Peyer's patch (tissue), 4 donors: Measurements from ENCODE around the gene PRDX2. TPM values are rescaled to one million over a fixed set of nuclear protein-coding genes. Genes with fewer than 3 reads are reported as not detected.
A peak's percentile ranks its signal among the peaks of the same experiment; 100 is the strongest.

Source experiments
- DNase-seq, 3 donors: peaks; one replicate each; pipeline ENCODE4 v3.0.0-alpha.2; 2017 to 2019
- H3K27ac ChIP-seq, 4 donors: fragments of 200-600 bp; sonication (generic); one replicate each; pipeline ENCODE4 v1.5.1; 2016 to 2019
- H3K27me3 ChIP-seq, 2 donors: fragments of 200-600 bp; sonication (generic); one replicate each; pipeline ENCODE4 v1.5.1; 2019
- H3K36me3 ChIP-seq, 3 donors: fragments of 200-600 bp; sonication (generic); one replicate each; pipeline ENCODE4 v1.5.1; 2016 to 2019
- H3K4me1 ChIP-seq, 4 donors: fragments of 200-600 bp; sonication (generic); one replicate each; pipeline ENCODE4 v1.5.1; 2016 to 2019
- H3K4me3 ChIP-seq, 4 donors: fragments of 200-600 bp; sonication (generic); 1 replicate in 3 of 4; 2 replicates in 1 of 4; pipeline ENCODE4 v1.5.1; 2016 to 2019; ENCODE audit warnings: mild to moderate bottlenecking in 1 of 4
- H3K9me3 ChIP-seq, 4 donors: fragments of 200-600 bp; sonication (generic); one replicate each; pipeline ENCODE4 v1.5.1; 2016 to 2019; ENCODE audit warnings: mild to moderate bottlenecking in 1 of 4
- POLR2A ChIP-seq, 2 donors: fragments of 450-650 bp; IDR thresholded peaks; one replicate each; pipeline ENCODE4 v1.5.1; 2017; ENCODE audit warnings: antibody characterized with exemption in 2 of 2, mild to moderate bottlenecking in 2 of 2, moderate library complexity in 2 of 2
- total RNA-seq, 4 donors: library from RNA; depleted of rRNA; stranded (reverse); fragments of >200 nt; gene quantifications; one replicate each; pipeline ENCODE4 v1.1.0, GENCODE V29; 2016
- TF ChIP-seq, protein P1 (sequence below), 6 experiments: fragments of 450-650 bp in 4 of 6; fragments of 200-600 bp in 2 of 6; sonication (generic) in 1 of 6; IDR thresholded peaks; one replicate each; pipeline ENCODE4 v1.5.1; 2017 to 2019; ENCODE audit warnings: antibody characterized with exemption in 6 of 6, mild to moderate bottlenecking in 3 of 6, moderate library complexity in 1 of 6

The PRDX2 gene
- total RNA-seq, 4 donors from 2014 or later = 150 to 461 (median 375) TPM

DNA sequence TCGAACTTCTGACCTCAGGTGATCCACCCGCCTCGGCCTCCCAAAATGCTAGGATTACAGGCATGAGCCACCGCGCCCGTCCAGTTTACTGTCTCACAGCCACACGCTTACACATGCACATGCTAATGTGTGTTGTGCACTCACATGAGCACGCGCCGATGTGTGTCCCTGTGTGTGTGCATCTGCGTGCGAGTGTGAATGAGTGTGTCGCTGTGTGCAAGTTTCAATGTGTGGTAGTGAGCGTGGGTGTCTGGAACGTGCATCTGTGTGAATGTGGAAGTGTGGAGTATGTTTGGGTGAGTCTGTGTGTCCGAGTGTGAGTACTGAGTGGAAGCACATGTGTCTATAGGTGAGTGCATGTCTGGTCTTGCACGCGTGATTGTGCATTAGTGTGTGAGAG is 40.9 kb upstream of the PRDX2 start:
- peaks cover 0 to 23% (median 13%) of the 10 kb centered on the region in 4 donors for H3K4me1 ChIP-seq
- TF ChIP-seq, protein P1, sequence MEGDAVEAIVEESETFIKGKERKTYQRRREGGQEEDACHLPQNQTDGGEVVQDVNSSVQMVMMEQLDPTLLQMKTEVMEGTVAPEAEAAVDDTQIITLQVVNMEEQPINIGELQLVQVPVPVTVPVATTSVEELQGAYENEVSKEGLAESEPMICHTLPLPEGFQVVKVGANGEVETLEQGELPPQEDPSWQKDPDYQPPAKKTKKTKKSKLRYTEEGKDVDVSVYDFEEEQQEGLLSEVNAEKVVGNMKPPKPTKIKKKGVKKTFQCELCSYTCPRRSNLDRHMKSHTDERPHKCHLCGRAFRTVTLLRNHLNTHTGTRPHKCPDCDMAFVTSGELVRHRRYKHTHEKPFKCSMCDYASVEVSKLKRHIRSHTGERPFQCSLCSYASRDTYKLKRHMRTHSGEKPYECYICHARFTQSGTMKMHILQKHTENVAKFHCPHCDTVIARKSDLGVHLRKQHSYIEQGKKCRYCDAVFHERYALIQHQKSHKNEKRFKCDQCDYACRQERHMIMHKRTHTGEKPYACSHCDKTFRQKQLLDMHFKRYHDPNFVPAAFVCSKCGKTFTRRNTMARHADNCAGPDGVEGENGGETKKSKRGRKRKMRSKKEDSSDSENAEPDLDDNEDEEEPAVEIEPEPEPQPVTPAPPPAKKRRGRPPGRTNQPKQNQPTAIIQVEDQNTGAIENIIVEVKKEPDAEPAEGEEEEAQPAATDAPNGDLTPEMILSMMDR (IDR thresholded peaks at IDR 0.05) = no peak
- TF ChIP-seq POLR2A (IDR thresholded peaks at IDR 0.05) = no peak
- peaks cover 0 to 26% of the 10 kb centered on the region in 2 donors for H3K27me3 ChIP-seq
- DNase-seq = no peak
- H3K36me3 ChIP-seq = no peaks in the 10 kb centered on the region
- no peak overlapping the region for H3K27ac ChIP-seq
- H3K4me3 ChIP-seq = no peak overlapping the region
- H3K9me3 ChIP-seq = no peaks in the 10 kb centered on the region

DNA sequence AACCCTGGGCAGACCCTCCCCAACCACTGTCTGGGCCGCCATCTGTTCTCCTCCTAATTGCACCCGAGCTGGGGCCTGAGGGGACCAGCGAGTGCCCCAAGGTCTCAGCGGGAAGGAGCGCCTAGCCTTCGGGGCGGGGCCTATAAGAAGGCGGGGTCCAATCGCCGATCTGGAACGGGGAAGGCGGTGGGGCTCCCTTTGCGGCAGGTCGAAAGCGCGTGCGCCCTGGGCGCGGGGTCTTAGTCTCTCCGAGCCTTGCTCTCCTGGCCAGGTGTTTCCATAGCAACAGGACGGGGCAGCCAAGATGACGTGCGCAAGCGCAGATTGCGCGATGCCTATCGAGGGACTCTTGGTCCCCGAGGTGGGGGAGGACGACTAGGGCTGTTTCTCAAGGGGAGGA is 39.5 kb upstream of the PRDX2 start:
- Histone ChIP-seq H3K9me3 (no peaks in the 10 kb centered on the region), H3K27ac (no peak overlapping the region), H3K4me3 (peak overlapping the region in 1 of 4 donors; percentile 28), H3K4me1 (peaks cover 0 to 19% (median 11%) of the 10 kb centered on the region in 4 donors), H3K36me3 (no peaks in the 10 kb centered on the region), H3K27me3 (peaks cover 0 to 34% of the 10 kb centered on the region in 2 donors)
- DNase-seq = no peak
- TF ChIP-seq, protein P1 (IDR thresholded peaks at IDR 0.05) = no peak
- TF ChIP-seq POLR2A (IDR thresholded peaks at IDR 0.05) = no peak

DNA sequence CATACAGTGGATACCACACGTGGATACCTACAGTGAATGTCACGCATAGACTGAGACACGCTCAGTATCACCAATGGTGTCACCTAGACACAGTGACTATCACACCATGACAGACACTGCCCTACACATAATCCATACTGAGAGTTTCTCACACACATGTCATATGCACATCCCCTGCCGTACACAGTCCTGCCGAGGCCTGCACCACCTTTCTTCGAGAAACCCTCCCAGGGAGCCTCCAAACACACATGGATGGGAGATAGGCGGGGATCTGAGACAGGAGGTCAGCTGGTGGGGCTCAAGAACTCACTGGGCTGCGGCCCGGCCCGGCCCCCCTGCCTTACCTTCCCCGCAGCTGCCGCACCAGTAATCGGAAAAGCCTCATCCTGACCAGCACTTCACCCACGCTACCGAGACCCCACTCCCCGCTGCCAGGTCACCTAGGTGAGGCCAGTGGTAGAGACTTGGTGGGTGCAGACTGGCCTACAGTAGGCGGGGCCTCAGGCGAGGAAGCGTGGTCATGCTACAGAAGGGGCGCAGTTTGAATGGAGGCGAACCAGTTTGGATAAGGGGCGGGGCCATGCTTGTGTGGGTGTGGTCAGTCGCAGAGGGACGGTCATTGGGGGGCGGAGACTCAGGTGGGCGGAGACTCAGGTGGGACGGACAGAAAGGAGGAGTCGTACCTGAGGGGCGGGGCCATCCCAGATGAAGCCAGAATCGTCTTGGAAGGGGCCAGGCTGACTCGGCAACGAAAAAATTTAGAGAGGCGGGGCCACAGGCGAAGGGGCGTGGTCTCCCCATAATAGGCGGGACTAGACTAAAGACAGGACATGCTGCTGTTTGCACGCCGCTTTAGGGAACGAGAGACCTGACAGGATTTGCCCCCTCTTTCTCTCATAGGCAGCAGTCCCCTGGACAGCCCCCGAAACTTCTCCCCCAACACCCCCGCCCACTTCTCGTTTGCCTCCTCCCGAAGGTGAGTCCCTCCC is 38.8 kb upstream of the PRDX2 start:
- Histone ChIP-seq H3K4me3 (peak overlapping the region in 1 of 4 donors; percentile 28), H3K27me3 (peaks cover 0 to 41% of the 10 kb centered on the region in 2 donors), H3K4me1 (peaks cover 0 to 19% (median 11%) of the 10 kb centered on the region in 4 donors), H3K9me3 (no peaks in the 10 kb centered on the region), H3K27ac (no peak overlapping the region), H3K36me3 (no peaks in the 10 kb centered on the region)
- peak in 2 of 3 donors; percentile 70 to 78 for DNase-seq
- no peak for TF ChIP-seq POLR2A (IDR thresholded peaks at IDR 0.05)
- TF ChIP-seq, protein P1 (IDR thresholded peaks at IDR 0.05) = no peak

DNA sequence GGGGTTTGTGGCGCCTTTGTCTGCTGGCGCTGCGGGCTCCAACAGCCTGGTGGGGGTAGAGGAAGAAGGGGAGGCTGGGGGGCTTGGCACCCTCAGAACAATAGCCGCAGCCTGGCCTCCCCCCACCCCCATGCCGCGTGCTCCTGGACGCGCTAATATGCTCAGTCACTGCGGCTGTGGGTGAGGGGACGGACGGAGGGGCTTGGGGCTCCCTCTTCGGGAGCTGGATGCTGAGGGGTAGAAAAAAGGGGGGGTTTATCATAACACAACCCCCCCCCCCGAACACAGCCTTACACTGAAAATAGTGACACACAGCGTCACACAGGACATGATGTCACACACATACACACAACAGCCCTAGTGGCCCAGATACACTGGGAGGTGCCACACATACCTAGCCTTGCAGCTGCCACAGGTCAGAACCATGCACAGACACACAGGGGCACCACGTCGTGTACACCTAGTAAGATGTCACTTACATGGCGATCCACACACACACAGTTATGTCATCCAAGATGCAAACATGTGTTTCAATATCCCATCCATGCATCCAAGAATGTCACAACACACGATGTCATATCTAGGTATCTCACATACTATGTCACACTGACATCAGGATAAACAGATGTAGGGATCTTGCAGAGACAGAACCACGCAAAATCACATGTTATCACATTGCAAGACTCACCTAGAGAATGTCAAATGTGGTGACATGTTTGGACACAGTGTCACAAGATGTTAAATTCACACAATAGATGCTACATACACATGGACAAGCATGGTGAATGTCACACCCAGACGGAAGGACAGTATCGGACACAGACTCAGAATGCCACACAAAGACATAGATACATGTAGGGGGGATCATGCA is 37.5 kb upstream of the PRDX2 start:
- TF ChIP-seq, protein P1 (IDR thresholded peaks at IDR 0.05) = no peak
- TF ChIP-seq POLR2A (IDR thresholded peaks at IDR 0.05) = no peak
- Histone ChIP-seq H3K4me3 (peak overlapping the region in 3 of 4 donors; percentile 40 to 51 (median 41)), H3K27ac (no peak overlapping the region), H3K4me1 (peaks cover 0 to 23% (median 12%) of the 10 kb centered on the region in 4 donors), H3K9me3 (no peaks in the 10 kb centered on the region), H3K36me3 (no peaks in the 10 kb centered on the region), H3K27me3 (peaks cover 0 to 54% of the 10 kb centered on the region in 2 donors)
- DNase-seq = no peak

DNA sequence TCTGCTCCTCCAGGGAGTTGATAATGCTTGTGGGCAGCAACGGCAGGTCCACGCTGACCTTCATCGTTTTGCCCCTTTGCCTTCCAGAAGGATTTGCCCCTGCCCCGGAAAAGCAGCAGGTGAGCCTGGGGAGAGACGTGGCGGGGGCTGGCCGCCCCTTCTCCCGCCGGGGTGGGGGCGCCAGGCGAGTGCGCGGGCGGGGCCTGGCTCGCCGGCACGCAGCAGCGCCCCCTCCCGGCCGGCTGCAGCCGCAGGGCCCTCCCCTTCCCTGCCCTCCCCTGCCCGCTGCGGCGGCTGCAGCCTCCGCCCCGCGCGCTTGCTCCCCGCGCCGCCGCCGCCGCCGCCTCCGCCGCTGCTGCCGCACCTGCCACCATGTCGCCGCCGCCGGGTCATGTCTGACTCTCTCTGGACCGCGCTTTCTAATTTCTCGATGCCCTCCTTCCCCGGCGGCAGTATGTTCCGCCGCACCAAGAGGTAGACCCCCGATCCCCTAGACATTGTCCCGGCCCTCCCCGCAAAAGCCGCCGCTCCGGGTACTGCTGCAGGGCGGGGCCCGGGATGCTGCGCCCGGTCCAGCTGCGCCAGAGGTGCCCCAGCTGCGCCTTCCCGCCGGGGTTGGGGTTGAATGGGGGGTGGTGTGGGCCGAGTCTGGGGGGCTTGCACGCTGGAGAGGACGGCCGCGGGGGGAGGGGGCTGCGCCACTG is 36.7 kb upstream of the PRDX2 start, which contains the start of gene MAST1:
TSS of gene MAST1 (plus strand) at position 334 of the 704 bp plus-strand sequence. CDS start at position 392, 58 bp downstream.
- TF ChIP-seq, protein P1 (IDR thresholded peaks at IDR 0.05) = peak in 5 of 6 experiments; percentile 22 to 58 (median 49)
- TF ChIP-seq POLR2A (IDR thresholded peaks at IDR 0.05) = no peak
- Histone ChIP-seq H3K4me1 (peaks cover 0 to 30% (median 17%) of the 10 kb centered on the region in 4 donors), H3K4me3 (peak within 1 kb of the TSS in 3 of 4 donors; percentile 40 to 51 (median 41)), H3K27me3 (peaks cover 0 to 62% of the 10 kb centered on the region in 2 donors), H3K9me3 (no peaks in the 10 kb centered on the region), H3K27ac (no peak within 1 kb of the TSS), H3K36me3 (no peaks in the 10 kb centered on the region)
- peak in 2 of 3 donors; percentile 56 to 71 for DNase-seq
